Occipital lobe (tissue), 2 donors: ENCODE measurements around the gene USP17L27. TPM values are rescaled to one million over a fixed set of nuclear protein-coding genes. Genes with fewer than 3 reads are reported as not detected.
"Not testable (repeated sequence)": the region's sequence is repeated elsewhere in the genome, so short reads cannot be mapped to it uniquely, and the experiment has no call there.

Experiments
- DNase-seq: peaks from one replicate; lab custom pipeline; 2025; lab: John Stamatoyannopoulos, UW
- total RNA-seq: library from RNA; depleted of rRNA; stranded (reverse); fragments of >200 nt; gene quantifications from one replicate; pipeline ENCODE4 v1.2.3, GENCODE V29; 2014

The USP17L27 gene
- total RNA-seq: not detected

- not testable (repeated sequence) for DNase-seq
These were observed at the start of gene USP17L27 for GRCh38 chr4:9343848-9344247. Gene USP17L27 (plus strand): TSS chr4:9344148. CDS start chr4:9344148, 0 bp downstream.

- not testable (repeated sequence) for DNase-seq
These were observed 19.8 kb upstream of the USP17L27 start for GRCh38 chr4:9324191-9324590.

GRCh38 chr4:9324865-9325264, 19.1 kb upstream of the USP17L27 start, which contains the start of gene USP17L24:
Gene USP17L24 (plus strand): TSS chr4:9325165. CDS start chr4:9325165, 0 bp downstream.
- not testable (repeated sequence) for DNase-seq

GRCh38 chr4:9329611-9330010, 14.3 kb upstream of the USP17L27 start, which contains the start of gene USP17L25:
Gene USP17L25 (plus strand): TSS chr4:9329911. CDS start chr4:9329911, 0 bp downstream.
- DNase-seq: not testable (repeated sequence)

GRCh38 chr4:9334358-9334757, 9.6 kb upstream of the USP17L27 start, which contains the start of gene USP17L26:
Gene USP17L26 (plus strand): TSS chr4:9334658. CDS start chr4:9334658, 0 bp downstream.
- DNase-seq: not testable (repeated sequence)

GRCh38 chr4:9339103-9339502, 4.8 kb upstream of the USP17L27 start, which contains the start of gene USP17L5:
Gene USP17L5 (plus strand): TSS chr4:9339403. CDS start chr4:9339403, 0 bp downstream.
- DNase-seq: not testable (repeated sequence)

GRCh38 chr4:9348593-9348992, 4.6 kb downstream of the USP17L27 start, which contains the start of gene USP17L28:
Gene USP17L28 (plus strand): TSS chr4:9348893. CDS start chr4:9348893, 0 bp downstream.
- DNase-seq: not testable (repeated sequence)

- DNase-seq: not testable (repeated sequence)
These were observed 6.9 kb downstream of the USP17L27 start for GRCh38 chr4:9350866-9351265.

GRCh38 chr4:9353338-9353737, 9.4 kb downstream of the USP17L27 start, which contains the start of gene USP17L29:
Gene USP17L29 (plus strand): TSS chr4:9353638. CDS start chr4:9353638, 0 bp downstream.
- DNase-seq: not testable (repeated sequence)

- DNase-seq: not testable (repeated sequence)
These were observed 18.9 kb downstream of the USP17L27 start, which contains the start of gene USP17L30 for GRCh38 chr4:9362829-9363228. Gene USP17L30 (plus strand): TSS chr4:9363129. CDS start chr4:9363129, 0 bp downstream.

- not testable (repeated sequence) for DNase-seq
These were observed 35.9 kb downstream of the USP17L27 start for GRCh38 chr4:9379881-9380280.

GRCh38 chr4:9381012-9381534, 37.1 kb downstream of the USP17L27 start:
- not testable (repeated sequence) for DNase-seq

GRCh38 chr4:9384126-9384525, 40.2 kb downstream of the USP17L27 start:
- no peak for DNase-seq

GRCh38 chr4:9389001-9389400, 45.1 kb downstream of the USP17L27 start:
- not testable (repeated sequence) for DNase-seq

Other genes starting within 250 kb of the USP17L27 start
- not detected for gene FAM90A26, start 173.7 kb upstream of the USP17L27 start, total RNA-seq
- gene USP17L10, start 133.5 kb upstream of the USP17L27 start, total RNA-seq: not detected
- not detected for gene USP17L11, start 128.7 kb upstream of the USP17L27 start, total RNA-seq
- gene USP17L12, start 124.0 kb upstream of the USP17L27 start, total RNA-seq: not detected
- gene USP17L13, start 119.3 kb upstream of the USP17L27 start, total RNA-seq: not detected
- gene USP17L15, start 109.8 kb upstream of the USP17L27 start, total RNA-seq: not detected
- gene USP17L17, start 100.3 kb upstream of the USP17L27 start, total RNA-seq: not detected
- gene USP17L18, start 95.5 kb upstream of the USP17L27 start, total RNA-seq: not detected
- gene USP17L19, start 90.8 kb upstream of the USP17L27 start, total RNA-seq: not detected
- gene USP17L20, start 86.0 kb upstream of the USP17L27 start, total RNA-seq: not detected
- gene USP17L21, start 81.3 kb upstream of the USP17L27 start, total RNA-seq: not detected
- not detected for gene USP17L22, start 76.5 kb upstream of the USP17L27 start, total RNA-seq
- gene USP17L24, start 19.0 kb upstream of the USP17L27 start, total RNA-seq: not detected
- not detected for gene USP17L25, start 14.2 kb upstream of the USP17L27 start, total RNA-seq
- gene USP17L26, start 9.5 kb upstream of the USP17L27 start, total RNA-seq: not detected
- gene USP17L5, start 4.7 kb upstream of the USP17L27 start, total RNA-seq: not detected
- not detected for gene USP17L28, start 4.7 kb downstream of the USP17L27 start, total RNA-seq
- gene USP17L29, start 9.5 kb downstream of the USP17L27 start, total RNA-seq: not detected
- gene USP17L30, start 19.0 kb downstream of the USP17L27 start, total RNA-seq: not detected
- not detected for gene DEFB131A, start 100.3 kb downstream of the USP17L27 start, total RNA-seq